Fibroblast of peridontal ligament (primary cell): ENCODE results near the gene OSBP2.

Experiments
- DNase-seq: peaks from one replicate; pipeline ENCODE4 v3.0.0-alpha.2; 2010; ENCODE audit errors: extremely low read depth

The OSBP2 gene

GRCh38 chr22:30806391-30806861 lies 111.8 kb downstream of the OSBP2 start:
- DNase-seq = no peak

GRCh38 chr22:30809086-30809485 lies 114.4 kb downstream of the OSBP2 start:
- DNase-seq = no peak

GRCh38 chr22:30810105-30810504 lies 115.4 kb downstream of the OSBP2 start:
- no peak for DNase-seq

GRCh38 chr22:30813936-30814335 lies 119.3 kb downstream of the OSBP2 start:
- DNase-seq = no peak

- no peak for DNase-seq
Observed at GRCh38 chr22:30816413-30816812, 121.7 kb downstream of the OSBP2 start.

- DNase-seq = no peak
Observed at GRCh38 chr22:30821381-30821780, 126.7 kb downstream of the OSBP2 start.

GRCh38 chr22:30821863-30822215 lies 127.2 kb downstream of the OSBP2 start:
- no peak for DNase-seq

GRCh38 chr22:30822216-30823014 lies 127.7 kb downstream of the OSBP2 start:
- no peak for DNase-seq

GRCh38 chr22:30823015-30823370 lies 128.3 kb downstream of the OSBP2 start:
- DNase-seq = no peak

- DNase-seq = no peak
Observed at GRCh38 chr22:30824096-30824495, 129.4 kb downstream of the OSBP2 start.

GRCh38 chr22:30824711-30825110 lies 130.0 kb downstream of the OSBP2 start:
- no peak for DNase-seq

- DNase-seq = no peak
Observed at GRCh38 chr22:30825711-30826505, 131.2 kb downstream of the OSBP2 start.

GRCh38 chr22:30826670-30827355 lies 132.1 kb downstream of the OSBP2 start:
- no peak for DNase-seq

- DNase-seq = no peak
Observed at GRCh38 chr22:30827646-30828045, 133.0 kb downstream of the OSBP2 start.

GRCh38 chr22:30828187-30829155 lies 133.8 kb downstream of the OSBP2 start:
- no peak for DNase-seq

- peak; percentile 97 for DNase-seq
Observed at GRCh38 chr22:30829901-30830550, 135.4 kb downstream of the OSBP2 start.

- peak; percentile 94 for DNase-seq
Observed at GRCh38 chr22:30830907-30831306, 136.2 kb downstream of the OSBP2 start.

GRCh38 chr22:30832407-30832987 lies 137.8 kb downstream of the OSBP2 start:
- DNase-seq = no peak

GRCh38 chr22:30833322-30833721 lies 138.6 kb downstream of the OSBP2 start:
- no peak for DNase-seq

GRCh38 chr22:30837531-30837930 lies 142.9 kb downstream of the OSBP2 start:
- DNase-seq = no peak
